SK-N-SH treated with all-trans-retinoic acid at 6 μM for 48 hours (cell line): ENCODE measurements around the gene FBN3.

ENCODE experiments used
- PATZ1 ChIP-seq: fragments of 250-450 bp; sonication (Bioruptor Pico); IDR thresholded peaks from 2 replicates; pipeline ENCODE4 v1.8.0; 2020; ENCODE audit warnings: mild to moderate bottlenecking, moderate library complexity, borderline replicate concordance
- PPARA ChIP-seq: fragments of 250-450 bp; sonication (Bioruptor Pico); IDR thresholded peaks from 2 replicates; pipeline ENCODE4 v1.5.0; 2020; ENCODE audit warnings: mild to moderate bottlenecking, borderline replicate concordance

- TF ChIP-seq PPARA (CRISPR knock-in tag): no peak
- TF ChIP-seq PATZ1 (CRISPR knock-in tag): no peak
These were observed 83.5 kb downstream of the FBN3 start for GRCh38 chr19:8065875-8066261.
